Stimulated activated CD4-positive, alpha-beta T cell treated with anti-CD3 and anti-CD28 coated beads, Interleukin-2, amount 100 ng/mL, for 4 hours (primary cell): ENCODE measurements around the gene HUWE1.
"Not testable (repeated sequence)": the region's sequence is repeated elsewhere in the genome, so short reads cannot be mapped to it uniquely, and the experiment has no call there.

Source experiments
- DNase-seq: peaks from one replicate; pipeline ENCODE4 v3.0.0-alpha.2; 2020; ENCODE audit warnings: low read depth

Gene HUWE1

DNA sequence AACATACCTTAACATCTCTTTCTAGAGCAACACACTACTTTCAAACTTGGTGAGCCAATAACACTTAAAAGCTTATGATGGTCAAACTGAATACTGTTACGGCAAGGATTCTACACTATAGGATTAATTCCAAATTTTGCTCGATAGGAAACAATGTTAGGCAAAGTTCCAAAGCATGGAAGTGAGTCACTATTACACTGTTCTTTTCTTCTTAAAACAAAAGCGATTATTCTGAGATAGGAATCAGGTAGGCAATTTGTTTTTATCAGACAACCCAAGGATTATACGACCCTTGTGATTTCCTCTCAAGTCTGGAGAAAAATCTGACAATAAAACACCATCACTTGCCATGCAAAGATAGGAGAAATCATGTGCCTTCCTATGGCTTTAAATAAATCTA lies 81.5 kb downstream of the HUWE1 start:
- DNase-seq, result no peak

DNA sequence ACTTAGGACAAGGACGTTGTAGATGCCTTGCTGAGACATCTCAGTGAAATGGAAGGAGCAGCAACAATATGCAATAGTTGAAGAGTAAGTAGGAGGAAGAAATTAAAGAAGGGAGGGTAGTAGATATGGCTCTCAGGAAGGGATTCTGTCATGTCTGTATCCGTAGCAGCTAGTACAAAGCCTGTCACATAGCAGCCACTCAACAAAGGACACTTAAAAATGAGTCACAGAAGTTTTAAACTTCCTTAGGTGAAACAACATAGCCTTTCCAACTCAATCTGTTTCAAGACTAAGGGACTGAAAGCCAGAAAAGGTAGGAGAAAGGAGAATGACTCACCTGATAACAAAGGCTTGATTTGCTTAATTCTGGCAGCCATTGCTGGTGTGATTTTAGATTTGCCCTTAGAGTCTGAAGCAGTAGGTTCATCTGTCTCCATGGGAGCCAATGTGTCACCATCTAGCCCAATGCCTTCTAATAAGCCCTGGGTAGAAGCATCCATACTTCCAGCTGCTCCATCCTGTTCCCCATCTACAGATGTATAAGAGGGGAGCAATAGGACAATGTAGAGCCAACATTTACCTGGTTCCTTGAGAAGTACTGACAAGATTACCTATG lies 86.6 kb downstream of the HUWE1 start:
- no peak for DNase-seq

DNA sequence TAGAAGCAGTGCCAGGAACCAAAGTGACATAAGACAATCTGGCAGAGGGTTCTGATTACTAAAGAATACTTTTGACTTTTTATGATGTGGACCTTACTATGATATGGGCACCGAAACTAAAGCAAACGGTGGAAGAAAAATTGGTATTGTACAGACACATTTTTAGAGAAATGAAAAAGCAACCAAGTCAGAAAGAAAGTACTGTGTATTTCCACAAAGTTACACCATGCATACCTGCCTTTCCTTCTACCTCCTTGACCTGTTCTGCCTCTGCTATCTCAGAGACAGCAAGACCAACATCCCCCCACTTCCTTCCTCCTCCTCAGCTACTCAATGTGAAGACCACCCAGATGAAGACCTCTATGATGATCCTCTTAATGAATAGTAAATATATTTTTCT lies 88.3 kb downstream of the HUWE1 start:
- DNase-seq, result no peak

DNA sequence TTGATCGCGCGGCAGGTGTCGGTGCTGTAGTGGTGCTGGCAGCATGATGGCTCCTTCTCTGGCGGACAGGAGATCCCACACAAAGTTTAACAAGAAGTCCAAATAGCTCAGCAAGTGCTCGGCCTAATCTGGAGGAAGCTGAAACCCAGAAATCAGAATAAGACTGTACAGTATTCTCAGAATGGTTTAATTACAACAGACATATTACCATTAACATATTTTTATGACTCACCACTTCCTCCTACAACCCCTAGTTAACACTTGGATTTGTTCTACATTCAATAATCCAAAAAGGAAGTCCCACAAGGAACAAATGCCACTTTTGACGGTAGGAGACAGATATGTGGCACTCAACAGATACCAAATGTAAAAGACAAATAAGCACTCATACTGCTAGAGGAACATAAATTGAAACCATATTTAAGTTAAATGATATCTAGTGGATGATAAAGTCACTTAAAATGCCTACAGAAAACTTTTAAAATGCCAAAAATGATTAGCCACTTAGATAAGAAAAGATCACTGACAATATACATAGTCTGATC lies 91.2 kb downstream of the HUWE1 start:
- DNase-seq, result no peak

DNA sequence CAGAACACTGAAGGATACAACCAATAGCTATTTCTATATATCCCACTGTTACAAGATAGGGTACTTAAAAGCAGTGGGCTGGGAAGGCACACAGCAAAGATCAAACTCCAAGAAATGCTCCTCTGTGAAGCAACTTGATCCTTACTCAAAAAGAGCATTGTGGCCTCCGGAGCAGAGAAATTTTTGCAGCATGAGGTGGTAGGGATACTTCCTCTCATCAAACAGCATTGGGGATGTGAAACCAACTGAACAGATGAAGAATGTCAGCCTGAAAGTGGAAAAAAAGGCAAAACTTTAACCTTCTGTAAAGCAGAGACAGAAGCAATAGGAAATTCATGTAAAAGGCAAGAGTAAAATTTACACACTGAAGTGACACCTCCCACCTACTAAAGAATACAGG lies 92.2 kb downstream of the HUWE1 start:
- no peak for DNase-seq

DNA sequence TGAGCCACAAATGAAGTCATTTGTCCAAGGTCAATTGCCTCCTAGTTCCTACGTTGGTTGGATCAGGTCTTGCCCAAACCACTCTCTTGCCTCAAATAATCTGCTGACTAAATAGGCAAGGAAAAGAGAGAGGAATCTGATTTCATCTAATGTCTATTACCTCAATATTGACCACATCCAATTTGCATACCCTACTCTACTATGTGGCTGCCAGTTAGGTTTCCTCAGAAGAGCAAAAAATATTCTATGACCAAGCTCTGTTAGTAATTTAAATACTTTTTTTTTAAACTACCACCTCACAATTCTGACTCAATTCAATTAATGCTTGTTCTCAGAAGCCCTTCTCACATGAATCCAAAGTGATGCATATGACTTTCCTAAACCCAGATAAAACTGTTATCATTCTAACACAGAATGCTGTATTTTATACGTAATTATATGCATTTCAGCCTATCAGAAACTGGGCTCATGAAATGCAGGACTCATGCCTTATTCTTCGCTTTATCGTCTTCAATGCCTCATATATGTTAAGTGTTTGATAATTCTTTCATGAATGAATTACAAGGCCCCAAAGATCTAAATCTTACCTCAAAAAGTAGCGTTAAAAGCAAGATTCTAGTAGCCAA lies 98.6 kb downstream of the HUWE1 start:
- DNase-seq, result no peak

DNA sequence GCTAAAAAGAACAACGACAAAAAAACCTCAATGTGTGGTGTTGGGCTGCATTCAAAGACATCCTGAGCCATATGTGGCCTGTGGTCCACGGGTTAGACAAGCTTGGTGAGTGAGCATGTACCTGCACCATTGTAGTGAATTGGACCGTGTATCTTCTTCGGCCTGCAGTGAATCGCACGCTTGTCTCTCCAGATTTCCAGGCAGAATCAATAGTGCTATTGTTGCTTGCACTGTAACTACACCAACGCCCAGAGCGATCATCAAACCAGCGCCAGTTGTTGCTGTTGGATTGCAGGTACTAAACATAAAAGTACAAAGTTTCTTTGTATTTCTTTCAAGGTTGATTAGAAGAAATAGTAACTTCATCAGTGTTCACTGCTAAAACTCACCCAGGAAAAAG lies 101.6 kb downstream of the HUWE1 start:
- no peak for DNase-seq

DNA sequence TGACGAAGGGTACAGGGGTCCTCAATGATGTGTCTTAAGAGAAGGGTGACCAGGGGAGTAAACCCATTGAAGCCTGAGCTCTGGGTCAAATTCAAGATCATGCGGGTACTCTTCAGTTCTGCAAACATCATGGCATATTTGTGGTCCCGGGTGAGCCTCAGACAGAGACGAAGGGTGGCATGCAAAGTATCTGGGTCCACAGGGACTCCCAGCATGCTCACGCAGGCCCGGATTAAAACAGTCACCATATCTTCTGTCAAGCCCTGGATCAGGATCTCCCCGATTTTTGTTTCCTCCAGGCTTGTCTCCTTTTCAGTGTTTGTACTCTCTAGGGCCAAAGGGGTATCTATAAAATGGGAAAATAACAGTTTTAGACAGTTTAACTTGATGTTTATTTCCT lies 102.9 kb downstream of the HUWE1 start:
- DNase-seq, result no peak

DNA sequence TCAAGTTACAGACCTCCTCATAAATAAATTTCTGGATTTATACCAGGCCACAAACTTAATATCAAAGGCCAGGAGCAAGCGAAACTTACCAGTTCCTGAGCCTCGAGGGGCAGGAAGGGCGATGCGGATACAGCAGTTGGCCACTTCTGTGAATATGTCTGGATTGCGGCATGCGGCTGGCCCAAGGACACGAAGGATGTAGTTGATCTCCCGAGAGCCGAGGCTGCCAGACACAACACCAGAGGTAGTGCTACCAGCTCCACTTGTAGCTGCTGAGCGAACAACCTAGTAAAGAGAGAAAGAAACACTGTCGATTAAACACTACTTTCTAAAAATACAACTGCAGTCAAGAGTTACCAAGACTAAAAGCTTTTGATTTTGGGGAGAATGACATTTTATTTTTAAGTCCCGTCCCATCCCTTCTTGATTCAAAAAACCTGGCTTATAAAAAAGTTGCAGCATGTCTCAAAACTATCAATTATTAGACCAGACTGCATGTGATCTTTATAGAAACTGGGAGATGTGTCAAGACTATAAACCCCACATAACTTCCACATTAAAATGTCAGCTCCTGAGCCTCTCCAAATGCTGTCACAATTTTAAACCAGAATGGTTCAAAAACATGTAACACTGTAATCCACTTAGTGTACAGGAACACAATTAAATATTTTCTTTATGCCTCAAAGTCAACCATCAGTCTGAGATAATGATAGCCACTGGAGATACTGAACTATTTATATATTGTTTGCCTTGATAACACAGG lies 105.6 kb downstream of the HUWE1 start:
- no peak for DNase-seq

DNA sequence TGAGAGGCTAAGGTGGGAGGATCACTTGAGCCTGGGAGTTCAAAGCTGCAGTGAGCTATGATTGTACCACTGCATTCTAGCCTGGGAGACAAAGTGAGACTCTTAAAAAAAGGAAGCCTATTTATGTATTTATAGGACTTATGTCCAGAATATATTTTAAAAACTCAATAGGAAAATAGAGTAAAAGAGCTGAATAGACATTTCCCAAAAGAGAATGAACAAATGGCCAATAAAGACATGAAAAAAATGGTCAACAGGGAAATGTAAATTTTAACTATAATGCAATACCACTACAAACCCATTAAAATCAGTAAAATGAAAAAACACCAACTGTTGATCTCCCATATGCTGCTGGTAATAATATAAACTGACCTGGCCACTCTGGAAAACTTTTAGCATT lies 115.0 kb downstream of the HUWE1 start:
- DNase-seq, result no peak

DNA sequence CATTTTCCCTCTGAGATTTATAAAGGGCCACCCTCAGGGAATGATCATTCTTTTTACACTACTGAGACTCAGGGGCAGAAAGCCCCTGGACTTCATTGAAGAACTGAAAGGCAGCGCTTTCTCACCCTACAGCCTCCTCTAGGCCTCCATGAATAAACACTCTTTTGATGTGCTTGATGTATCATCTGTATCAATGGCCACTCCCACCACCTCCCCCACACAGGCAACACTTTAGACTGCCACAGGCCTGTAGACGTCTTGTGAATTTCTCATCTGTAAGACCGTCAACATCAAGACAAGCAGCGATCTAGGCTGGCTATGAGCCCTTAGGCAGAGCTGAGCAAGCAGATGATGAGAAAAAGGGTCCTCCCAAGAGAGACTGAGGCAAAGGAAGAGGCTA lies 123.2 kb downstream of the HUWE1 start:
- DNase-seq, result no peak

DNA sequence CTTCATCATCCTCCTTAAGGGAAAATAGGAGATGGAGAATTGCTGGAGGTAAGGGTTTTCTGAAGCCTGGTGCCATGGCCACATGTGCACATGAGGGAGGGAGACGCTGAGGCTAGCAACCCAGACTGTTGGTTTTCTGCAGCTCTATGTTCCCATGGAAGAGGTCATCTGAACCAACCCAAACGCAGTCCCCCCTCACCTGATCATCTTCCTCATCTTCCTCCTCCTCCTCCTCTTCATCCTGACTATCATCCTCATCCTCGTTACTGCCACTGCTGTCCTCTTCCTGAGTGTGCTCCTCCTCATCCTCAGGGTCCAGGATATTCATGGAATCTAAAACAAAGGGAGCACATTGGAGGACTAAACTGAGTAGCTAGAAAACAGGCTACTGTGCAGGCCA lies 124.6 kb downstream of the HUWE1 start:
- DNase-seq, result no peak

DNA sequence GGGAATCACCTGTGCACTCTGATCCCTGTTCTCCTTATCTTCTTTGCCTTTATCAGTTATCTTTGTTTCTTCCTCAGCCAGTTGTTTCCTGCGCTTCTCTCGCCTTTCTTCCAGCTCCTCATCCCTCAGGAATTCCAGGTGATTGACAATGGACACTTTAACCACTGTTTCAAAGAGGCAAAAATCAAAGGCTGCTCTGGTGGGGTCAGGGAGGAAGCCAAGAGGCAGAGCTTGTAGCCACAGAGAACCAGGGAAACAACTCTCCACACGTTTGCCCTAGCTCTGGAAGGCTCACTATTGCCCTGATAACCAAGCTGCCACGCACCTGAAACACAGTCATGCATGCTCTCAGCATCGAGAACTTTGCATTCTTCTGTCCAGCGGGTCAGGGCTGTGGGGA lies 127.9 kb downstream of the HUWE1 start:
- no peak for DNase-seq

DNA sequence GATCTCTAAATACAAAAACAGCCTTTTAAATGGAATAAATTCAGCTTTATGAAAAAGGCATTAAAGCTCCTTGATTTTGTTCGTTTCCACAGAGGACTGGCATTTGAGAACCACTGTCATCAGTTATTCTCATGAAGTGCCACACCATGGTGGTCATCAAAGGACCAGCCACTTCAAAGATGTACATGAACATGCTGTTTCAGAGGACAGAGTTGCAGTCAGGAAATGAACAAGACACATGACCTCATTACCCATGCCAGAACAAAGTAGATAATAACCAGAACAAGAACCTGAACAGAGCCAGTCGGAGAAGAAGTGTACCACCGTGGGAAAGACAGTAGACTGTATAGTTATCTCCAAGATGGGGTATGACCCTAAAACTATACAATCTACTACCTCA lies 129.7 kb downstream of the HUWE1 start:
- no peak for DNase-seq

DNA sequence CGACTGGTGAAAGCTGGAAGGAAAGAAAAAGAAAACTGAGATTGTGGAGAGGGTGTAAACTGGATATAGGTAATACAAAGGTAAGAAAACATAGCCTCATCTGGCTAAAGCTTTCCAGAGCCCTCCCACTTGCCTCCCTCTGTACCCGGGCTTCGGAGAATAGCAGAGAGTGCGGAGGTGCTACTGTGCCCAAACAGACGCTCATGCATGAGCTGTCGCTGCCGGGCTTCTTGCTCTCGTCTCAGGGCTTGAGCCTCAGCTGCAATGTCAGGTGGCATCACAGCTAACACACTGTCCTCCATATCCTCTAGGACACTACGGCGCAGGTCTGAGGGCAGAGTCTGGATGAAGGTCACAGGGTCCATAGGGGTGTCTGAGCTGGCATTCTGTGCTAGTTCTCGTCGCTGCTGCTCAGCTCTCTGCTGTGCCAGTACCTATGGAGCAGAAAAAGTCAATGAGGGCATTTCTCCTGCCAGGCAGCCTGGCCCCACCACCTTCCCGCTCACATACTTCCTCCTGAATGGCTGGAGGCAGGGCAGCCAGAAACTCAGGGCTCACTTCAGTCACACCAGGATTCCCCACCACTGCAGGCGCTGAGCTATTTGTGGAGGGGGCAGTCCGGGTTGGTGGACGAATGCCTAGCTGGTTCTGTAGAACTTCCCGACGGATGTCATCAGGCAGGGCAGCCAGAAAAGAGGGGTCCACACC lies 135.6 kb downstream of the HUWE1 start:
- DNase-seq, result no peak

DNA sequence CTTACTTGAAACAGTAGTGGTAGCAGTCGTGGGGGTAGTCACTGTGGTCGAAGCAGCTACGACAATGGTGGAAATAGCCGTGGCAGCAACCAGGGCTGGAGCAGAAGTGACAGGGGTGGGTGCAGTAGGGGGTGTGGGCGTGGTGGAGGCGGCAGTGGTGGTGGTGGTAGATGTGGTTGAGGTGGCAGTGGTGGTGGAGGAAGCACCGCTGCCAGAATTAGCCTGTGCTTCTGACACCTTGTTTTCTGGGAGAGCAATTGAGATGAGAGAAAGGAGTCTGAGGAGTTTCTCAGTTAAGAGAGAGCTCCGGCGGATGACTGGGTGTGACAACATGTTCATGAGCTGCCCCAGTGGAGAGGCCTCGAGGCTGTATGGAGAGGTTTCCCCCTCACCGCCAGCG lies 138.9 kb downstream of the HUWE1 start:
- no peak for DNase-seq

DNA sequence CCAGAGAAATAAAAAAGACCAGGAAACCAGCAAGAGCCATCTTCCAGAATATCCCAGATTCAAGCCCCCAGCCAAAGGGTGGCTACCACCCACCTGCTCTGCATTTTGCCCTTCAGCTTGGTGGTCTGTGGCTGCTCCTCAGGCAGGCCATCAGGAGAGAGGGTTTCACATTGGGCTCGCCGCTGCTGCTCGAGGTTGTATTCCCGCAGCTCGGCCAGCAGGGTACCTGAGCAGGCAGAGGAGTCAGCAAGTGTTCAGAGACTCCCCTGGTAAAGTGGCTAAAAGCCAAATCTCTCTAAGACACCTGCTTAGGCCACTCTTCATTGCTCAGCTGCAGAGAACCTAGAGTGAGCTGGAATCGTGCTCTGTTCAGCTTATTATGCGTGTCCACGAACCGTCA lies 141.6 kb downstream of the HUWE1 start:
- DNase-seq, result no peak

DNA sequence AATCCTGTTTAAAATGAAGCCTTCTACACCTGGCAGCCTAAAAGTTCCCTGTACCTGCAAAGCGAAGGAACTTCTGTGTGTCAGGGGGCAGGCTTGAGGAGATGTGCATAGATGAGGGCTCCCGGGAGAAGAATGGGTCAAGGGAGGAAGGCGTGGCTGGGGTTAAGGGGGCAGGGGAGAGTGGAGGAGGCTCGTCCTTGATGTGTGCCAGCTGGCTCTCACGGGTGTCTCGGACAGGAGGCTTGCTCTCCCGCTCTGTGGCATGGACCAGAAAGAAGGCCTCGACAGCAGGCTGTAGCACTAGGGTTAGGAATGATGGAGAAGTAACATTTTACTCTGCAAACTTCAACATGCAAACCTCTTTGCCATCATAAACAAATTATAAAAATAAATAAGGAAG lies 147.7 kb downstream of the HUWE1 start:
- DNase-seq, result no peak

DNA sequence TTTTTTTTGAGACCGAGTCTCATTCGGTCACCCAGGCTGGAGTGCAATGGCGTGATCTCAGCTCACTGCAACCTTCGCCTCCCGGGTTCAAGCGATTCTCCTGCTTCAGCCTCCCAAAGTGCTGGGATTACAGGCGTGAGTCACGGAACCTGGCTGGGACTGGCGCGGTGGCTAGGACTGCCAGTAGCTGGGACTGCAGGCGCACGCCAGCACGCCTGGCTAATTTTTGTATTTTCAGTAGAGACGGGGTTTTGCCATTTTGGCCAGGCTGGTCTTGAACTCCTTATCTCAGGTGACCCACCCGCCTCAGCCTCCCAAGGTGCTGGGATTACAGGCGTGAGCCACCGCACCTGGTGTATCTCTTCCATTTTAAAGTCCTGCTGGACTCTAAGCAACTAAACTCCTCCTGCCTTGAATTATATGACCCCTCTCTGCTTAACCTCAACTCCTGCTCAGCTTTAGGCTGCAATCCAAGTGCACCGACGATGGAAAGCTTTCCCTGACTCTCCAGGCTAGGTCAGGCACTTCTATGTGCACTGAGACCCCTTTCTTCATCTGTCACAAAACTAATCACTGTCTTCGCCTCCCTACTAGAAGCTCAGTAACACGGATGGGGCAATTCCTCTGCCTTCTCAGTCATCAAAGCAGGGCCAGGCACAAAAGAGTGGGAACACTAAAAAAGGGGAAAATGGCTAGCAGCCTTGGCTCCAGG lies 155.1 kb downstream of the HUWE1 start:
- DNase-seq, result not testable (repeated sequence)

DNA sequence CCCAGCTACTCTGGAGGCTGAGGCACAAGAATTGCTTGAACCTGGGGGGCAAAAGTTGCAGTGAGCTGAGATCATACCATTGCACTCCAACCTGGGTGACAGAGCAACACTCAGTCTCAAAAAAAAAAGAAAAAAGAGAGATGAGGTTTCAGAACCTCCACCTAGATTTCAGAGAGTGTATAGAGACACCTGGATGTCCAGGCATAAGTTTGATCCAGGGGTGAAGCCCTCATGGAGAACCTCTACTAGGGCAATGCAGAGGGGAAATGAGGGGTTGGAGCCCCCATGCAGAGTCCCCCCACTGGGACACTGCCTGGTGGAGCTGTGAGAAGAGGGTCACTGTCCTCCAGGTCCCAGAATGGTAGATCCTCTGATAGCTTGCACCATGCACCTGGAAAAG lies 159.5 kb downstream of the HUWE1 start:
- no peak for DNase-seq

DNA sequence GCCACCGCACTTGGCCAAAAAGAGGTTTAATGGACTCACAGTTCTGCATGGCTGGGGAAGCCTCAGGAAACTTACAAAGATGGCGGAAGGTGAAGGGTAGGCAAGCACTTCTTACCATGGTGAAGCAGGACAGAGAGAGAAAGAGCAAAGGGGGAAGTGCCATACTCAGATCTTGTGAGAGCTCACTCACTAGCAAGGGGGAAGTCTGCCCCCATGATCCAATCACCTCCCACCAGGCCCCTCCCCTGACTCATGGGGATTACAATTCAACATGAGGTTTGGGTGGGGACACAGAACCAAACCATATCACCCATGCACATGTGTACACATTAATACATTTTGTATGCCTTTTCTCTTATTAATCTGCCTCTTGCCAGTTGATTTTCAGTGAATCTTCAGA lies 175.2 kb downstream of the HUWE1 start:
- no peak for DNase-seq

DNA sequence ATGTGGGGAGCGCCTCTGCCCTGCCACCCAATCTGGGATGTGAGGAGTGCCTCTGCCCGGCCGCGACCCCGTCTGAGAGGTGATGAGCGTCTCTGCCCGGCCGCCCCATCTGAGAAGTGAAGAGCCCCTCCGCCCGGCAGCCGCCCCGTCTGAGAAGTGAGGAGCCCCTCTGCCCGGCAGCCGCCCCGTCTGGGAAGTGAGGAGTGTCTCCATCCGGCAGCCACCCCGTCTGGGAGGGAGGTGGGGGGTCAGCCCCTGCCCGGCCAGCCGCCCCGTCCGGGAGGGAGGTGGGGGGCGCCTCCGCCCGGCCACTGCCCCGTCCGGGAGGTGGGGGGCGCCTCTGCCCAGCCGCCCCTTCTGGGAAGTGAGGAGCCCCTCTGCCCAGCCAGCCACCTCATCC lies 182.5 kb downstream of the HUWE1 start:
- not testable (repeated sequence) for DNase-seq
